IMR-90 (cell line): ENCODE measurements around the gene CLEC7A.

ENCODE experiments used
- CTCF ChIP-seq: conservative IDR thresholded peaks from 2 replicates; pipeline ENCODE4 v1.5.1; 2012; ENCODE audit warnings: mild to moderate bottlenecking, low read depth, low read length, improper control_type of control experiment
- FOS ChIP-seq: fragments of 150-350 bp; IDR thresholded peaks from 2 replicates; pipeline ENCODE4 v1.6.1; 2016; ENCODE audit warnings: low read depth, low read length
- MAZ ChIP-seq: IDR thresholded peaks from 2 replicates; pipeline ENCODE4 v1.6.1; 2012; ENCODE audit warnings: low read depth, mild to moderate bottlenecking, low read length, improper control_type of control experiment, moderate library complexity, borderline replicate concordance
- MXI1 ChIP-seq: IDR thresholded peaks from 2 replicates; pipeline ENCODE4 v1.6.1; 2012; ENCODE audit warnings: low read depth, mild to moderate bottlenecking, low read length, moderate library complexity, borderline replicate concordance
- POLR2A ChIP-seq: IDR thresholded peaks from 2 replicates; pipeline ENCODE4 v1.6.1; 2012; ENCODE audit warnings: mild to moderate bottlenecking, low read depth, low read length
- RAD21 ChIP-seq: IDR thresholded peaks from 2 replicates; pipeline ENCODE4 v1.6.1; 2012; ENCODE audit warnings: low read length, improper control_type of control experiment
- SMC3 ChIP-seq: fragments of 150-350 bp; IDR thresholded peaks from 2 replicates; pipeline ENCODE4 v1.6.1; 2016; ENCODE audit warnings: low read depth, mild to moderate bottlenecking, antibody characterized with exemption, low read length, moderate library complexity

- TF ChIP-seq POLR2A (no peak), CTCF (no peak), MXI1 (no peak), SMC3 (no peak), RAD21 (no peak), MAZ (no peak), FOS (no peak)
Measured at GRCh38 chr12:10147714-10148403, 17.9 kb upstream of the CLEC7A start.
